NCI-H1436 treated with DMSO at 0.1 percent for 48 hours (cell line): ENCODE measurements around the gene DCC.
"Not testable (repeated sequence)": the region's sequence is repeated elsewhere in the genome, so short reads cannot be mapped to it uniquely, and the experiment has no call there.

Experiments used
- DNase-seq: peaks from one replicate; lab custom pipeline; 2025; lab: John Stamatoyannopoulos, UW

Gene DCC

DNA sequence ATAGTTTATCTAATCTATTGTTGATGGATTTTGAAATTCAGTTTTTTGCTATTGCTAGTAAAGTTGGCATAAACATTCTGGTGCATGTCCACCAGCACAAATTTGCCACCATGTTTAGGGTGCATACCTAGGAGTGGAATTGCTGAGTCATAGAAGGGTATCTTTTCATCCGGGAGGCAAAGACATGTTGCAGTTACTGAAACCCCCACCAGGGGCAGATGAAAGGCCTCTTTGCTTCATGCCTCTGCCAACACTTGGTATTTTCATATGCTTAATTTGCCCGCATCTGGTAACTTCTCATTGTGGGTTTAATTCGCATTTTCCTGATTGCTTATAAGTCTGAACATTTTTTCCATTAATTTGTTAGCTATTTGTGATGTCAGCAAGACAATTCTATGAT is 8.2 kb downstream of the DCC start:
- no peak for DNase-seq

DNA sequence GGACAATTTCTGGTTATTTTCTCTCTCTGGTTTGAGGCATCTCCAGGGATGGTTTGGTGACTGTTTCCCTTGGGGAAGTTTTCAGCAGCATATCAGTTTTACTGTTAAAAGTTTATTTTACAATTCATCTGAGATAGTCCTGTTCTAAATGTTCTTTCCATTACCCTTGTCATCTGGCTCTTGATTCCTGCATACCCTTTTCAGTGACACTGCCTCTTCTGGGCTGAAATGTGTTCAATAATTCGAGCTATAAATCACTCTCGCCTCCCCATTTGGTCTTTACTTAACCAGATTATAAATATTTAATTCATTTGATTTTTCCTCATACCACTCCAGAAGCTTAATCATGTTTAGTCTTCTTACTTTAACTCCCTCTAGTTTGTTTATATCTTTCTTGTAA is 9.5 kb downstream of the DCC start:
- DNase-seq: no peak

DNA sequence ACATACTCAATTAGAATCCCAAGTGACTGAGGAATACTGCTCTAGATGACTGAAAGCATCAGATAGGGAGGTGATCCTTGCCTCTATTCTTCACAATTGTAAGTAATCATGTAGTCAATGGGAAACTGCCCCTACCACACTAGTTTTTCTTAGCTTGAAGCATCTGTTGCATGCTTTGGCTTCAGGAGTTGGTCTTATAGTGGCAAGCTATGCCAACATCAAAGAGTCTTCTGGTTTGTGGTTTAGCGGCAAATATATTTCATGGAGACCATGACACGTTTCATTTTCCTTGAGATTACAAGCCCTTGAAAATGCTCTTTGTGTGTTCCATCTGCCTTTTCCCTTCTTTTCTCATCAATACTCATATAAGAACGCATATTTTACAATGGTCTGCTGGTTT is 12.9 kb downstream of the DCC start:
- DNase-seq: no peak

DNA sequence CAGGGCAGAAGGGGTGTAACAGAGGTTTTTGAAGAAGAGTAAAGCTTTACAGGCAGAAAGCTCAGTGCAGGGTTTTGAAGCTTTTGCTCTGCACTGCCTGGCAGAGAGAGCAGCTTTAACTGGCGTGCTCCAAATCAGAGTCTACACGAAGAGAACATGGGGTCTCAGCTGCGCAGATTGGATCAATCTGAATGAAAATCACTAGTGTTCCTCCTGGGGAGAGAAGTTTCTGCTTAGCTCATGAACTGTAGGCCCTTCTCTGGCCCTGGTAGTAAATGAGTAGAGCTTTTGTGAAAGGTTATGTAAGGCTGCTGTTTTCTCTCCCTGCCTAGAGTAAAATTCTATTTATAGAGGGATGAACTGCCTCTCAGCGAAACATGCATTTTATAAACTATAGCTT is 13.6 kb downstream of the DCC start:
- no peak for DNase-seq

DNA sequence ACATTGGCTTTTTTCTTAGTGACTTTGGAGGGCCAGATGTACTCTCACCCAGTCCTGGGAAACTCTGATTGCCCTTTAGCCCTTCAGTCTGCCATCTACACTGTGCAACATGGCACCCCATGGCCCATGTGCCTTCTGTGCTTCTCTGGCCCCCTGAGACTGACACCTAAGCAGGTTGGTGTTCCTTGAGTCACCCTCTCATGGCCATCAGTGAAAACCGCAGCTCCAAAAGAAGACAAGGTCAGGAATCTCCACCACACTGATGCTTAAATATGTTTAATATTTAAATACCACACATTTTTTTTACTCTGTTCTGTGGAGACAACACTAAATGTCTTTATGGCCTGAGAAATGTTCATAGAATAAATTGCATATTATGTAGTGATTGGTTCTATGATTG is 23.9 kb downstream of the DCC start:
- DNase-seq: no peak

DNA sequence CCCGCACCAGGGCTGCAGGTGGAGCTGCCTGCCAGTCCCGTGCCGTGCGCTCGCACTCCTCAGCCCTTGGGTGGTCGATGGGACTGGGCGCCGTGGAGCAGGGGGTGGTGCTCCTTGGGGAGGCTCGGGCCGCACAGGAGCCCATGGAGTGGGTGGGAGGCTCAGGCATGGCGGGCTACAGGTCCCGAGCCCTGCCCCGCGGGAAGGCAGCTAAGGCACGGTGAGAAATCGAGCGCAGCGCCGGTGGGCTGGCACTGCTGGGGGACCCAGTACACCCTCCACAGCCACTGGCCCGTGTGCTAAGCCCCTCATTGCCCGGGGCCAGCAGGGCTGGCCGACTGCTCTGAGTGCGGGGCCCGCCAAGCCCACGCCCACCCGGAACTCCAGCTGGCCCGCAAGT is 26.9 kb downstream of the DCC start:
- DNase-seq: not testable (repeated sequence)

DNA sequence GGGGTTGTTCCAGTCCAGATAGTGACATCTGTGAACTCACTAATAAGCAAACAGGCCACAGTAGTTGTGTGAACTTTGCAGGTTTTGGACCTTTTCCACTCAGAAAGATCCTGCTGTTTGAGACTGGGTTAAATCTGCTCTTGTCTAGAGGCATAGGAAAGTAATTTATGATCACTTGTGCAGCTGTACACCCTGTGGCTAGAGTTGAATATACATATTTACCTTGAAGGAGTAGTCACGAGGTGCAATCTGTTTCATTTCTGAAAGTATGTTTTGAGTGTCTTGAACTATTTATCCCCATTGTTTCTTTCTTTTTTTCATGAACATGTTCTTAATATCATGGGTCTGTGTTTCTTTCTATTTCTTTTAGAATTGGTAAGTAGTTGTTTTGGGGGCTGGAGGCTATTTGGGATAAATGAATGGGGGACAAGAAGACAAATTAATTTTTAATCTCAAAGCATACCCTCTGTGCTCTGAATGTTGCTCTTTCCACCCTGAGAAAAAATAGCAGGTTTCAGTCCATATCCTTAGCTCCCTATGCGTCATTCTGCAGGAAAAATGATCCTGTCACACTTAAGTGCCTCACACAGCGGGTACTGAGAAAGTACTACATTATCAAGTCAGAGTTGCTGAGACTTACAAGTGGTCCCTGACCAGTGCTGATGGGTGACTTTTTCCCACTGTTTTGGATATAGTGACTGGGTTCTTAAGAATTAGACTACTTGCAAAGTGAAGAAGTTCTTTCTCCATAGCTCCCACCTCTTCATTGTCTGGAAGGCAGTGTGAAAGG is 28.2 kb downstream of the DCC start:
- DNase-seq: no peak

DNA sequence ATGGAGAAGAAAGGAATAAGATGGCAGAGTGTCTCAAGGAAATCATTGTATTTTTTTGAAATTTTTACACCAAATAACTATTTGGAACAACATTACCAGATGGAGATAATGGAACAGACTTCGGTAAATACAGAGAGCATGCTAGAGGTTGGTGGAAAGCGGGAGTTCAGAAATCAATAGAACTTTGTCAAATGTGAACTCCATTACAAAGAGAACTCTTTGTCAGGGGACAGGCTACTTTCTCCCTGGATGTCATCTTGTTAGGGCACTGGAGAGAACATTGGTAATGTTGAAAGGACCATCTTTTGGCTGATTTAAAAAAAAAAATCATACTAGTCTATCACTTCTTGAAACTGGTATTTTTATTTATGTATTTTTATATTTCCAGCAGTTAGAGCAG is 30.8 kb downstream of the DCC start:
- no peak for DNase-seq

DNA sequence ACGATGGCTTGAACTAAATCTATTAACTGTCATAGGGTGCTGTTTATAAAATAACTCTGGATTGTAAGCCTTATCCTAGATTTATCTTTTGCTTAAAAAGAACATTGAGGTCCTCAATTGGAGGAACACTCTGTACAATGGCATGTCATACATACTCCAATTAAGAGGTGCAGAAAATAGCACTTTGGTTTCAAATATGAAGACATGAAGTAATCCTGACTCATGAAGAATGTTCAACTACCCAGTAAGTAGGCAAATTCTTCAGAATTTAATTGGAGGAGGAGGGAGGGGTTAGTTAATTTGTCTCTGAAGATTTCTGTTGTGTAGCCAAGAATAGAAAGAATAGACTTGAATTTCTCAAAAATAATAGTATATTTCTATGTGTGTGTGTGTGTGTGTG is 36.1 kb downstream of the DCC start:
- no peak for DNase-seq

DNA sequence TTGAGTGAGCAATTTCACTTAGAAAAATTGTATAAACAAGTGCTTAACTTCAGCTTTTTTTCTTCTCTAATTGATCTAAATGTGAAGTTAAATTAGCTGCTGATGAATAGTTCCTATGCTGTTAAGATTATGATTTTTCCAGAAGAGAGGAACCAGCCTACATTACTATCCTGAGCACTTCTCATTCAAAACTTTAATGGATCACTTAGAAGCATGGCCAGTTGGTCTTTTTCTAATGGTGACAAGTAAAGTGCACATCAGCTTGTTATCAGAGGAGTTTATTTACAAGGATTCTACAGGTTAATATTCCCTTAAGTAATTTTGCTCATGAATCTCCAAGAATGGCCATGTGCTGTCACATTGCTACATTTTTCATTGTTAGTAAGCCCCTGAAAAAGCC is 37.1 kb downstream of the DCC start:
- DNase-seq: no peak

DNA sequence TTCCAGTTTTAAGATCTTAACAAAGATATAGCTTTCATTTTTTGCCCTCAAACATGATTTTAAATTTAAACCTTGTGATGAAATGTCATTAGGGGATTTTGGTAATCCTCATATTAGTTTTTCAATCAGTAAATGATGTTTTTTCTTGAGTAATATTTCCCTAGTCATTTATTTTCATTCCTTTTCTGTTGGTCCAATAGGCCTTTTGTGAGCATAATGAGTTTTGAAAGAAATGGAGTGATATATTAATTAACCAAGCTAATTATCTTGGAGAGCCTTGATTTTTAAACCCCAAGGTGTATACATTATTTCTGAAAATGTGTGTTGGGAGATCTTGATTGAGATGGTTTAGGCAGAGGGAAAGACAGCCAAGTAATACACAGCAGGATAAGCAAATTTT is 46.3 kb downstream of the DCC start:
- no peak for DNase-seq

DNA sequence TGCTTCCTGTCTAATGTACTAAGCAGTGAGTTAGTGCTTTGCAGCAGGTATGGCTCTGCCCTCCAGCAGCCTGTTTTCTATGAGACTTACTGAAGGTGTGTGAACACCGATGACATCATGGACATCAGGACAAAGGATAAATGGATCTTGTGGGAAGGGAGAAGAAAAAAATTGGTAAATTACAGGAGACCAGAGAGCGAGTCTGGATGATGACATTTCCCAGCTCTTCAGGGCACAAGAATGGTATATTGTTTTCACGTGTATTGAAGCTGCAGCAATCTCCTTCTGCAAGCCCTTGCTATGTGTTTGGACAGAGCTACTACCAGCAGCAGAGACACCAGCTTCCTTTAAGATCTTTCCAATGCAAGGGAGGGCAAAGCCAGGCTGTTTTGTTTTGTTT is 47.2 kb downstream of the DCC start:
- DNase-seq: no peak

DNA sequence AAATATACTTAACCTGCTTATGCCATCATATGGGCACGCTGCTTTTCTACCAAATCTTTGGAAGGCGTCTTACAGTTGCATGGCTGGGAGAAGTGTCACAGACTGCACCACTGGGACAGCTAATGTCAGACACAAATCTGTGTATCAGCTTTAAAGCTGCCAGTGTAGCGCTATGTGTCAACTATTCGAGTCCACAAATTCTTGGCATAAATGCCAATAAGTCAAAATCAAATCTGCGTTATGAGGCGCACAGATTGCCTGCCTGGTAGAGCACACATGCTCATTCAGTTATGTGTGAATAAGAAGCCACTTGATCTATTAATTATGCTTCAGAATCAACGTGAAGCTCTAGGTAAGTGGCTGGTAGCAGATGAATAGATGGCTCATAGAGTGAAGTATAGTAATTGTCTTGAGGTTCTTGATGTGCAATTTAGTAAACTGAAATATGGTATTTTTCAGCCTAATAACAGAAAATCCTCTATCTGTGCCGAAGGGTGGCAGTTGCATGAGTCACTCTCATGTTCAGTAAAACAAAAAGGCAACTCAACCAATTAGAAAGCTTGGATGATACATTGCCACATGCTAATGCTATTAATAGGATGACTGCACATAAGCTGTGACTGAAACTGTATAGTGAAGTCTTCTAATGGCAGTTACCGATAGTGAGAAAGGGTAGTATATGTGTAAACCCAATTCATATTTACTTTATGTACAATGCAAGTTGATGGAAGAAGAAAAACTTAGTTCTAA is 52.0 kb downstream of the DCC start:
- DNase-seq: no peak

DNA sequence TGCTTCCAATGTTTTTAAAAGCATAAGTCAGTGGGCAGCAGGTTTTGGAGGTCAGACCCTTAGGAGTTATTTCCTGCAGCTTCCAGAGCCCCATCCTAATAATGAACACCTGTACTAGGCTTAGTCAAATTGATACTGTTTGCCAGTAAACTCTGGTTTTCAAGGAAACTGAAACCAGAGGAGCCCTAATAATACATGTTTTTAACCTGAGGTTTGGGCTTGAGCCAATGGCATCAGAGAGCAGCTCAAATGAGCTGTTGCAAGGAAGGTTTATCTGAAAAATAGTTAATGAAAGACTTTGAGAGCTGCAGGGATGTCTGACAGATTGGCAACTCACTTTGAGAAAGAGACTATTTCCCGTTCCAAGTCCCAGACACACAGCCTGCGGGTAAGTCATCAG is 54.6 kb downstream of the DCC start:
- no peak for DNase-seq

DNA sequence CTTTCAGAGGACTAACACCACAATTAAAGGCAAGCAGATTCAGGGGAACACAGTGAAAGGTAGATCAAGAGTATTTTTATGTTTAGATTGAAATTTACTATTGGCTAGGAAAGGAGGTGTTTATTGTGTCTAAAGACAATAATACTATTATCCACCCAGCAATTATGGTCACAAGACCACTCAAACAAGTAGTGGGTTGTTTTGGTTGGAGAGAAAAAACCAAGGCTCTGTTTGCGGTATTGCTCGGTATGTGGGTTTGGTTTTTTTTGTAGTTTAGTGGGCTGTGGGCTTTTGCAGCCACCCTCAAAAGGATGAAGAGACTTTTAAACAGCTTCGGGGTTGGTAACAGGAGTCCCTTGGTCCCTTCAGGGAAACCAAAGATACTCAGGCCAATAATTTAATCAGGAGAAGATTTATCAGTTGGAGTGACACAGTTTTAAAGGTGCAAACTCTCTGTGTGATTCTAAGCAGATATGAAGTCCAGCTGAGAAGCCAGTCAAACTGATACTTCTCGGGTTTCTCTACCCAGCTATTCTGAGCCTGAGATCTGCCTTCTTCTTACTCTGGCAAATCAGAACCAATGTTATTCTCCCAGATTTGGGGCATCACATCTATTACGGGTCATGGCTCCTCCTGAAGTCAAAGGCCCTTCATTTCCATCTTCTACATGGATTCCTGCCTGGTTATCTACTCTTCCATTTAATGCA is 55.3 kb downstream of the DCC start:
- DNase-seq: no peak

DNA sequence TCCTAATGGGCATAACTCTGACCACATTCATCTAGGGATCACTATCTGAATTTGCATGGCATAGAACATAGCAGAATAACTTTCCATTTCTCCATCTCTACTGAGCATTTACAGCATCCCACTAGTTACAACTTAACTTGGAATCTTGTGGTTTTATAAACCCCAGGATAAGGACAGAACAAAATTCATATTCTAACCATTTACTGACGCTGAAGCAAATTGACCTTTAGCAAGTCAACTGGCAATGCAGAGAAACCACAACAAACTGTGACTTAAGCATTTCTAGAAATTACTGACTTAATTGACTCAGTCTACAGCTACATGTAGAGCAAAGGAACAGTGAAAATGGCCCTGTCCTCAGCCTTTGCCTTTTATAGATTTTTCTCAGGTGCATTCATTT is 61.2 kb downstream of the DCC start:
- no peak for DNase-seq

DNA sequence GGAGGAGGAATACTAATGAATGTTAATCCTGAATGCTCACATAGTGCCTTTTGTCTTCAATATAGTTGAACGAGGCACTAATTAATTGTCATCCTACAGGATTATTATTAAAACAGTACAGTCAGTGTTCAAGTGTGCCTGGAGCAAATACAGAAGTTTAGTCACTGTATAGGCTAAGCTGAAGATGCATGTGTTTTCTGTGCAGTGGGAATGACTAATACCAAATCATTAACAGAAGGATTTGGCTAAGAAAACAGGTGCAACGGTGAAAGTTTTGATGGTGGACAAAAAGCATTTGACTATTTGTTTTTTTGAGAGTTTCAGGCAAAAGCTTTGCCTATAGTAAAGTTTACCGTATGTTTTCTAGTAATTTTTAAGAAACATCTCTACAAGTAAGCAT is 62.8 kb downstream of the DCC start:
- no peak for DNase-seq

DNA sequence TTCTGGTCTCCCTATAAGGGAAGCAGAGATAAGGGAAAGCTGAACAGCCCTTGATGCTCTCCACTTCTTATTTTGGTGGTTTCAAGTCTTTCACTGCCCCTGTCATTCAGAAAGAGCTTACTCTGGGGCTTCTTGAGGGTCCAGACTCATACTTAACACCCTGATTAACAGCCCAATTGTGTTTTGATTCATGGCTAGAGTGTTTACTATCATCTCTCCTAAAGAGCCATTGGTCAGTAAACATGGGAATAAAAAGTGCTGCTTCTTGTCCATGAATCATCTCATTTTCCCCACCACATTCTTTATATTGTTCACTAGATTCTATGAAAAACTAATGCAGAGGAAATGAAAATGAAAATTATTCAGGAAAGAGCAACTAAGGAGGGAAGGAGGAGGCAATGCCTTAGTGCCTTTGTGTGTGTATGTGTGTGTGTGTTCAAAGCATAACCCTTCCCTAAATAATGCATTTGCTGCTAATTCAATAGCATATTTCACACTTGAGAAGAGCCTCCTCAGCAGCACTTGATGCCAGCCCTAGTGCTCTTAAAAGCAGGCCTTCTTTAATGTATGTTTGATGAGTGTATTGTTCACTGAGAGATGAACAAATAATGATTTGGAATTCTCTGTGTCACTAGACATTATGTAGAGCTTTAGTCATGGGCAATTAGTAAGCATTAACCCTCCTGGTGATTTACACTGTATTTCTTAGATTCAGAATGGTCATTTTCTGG is 63.5 kb downstream of the DCC start:
- no peak for DNase-seq

DNA sequence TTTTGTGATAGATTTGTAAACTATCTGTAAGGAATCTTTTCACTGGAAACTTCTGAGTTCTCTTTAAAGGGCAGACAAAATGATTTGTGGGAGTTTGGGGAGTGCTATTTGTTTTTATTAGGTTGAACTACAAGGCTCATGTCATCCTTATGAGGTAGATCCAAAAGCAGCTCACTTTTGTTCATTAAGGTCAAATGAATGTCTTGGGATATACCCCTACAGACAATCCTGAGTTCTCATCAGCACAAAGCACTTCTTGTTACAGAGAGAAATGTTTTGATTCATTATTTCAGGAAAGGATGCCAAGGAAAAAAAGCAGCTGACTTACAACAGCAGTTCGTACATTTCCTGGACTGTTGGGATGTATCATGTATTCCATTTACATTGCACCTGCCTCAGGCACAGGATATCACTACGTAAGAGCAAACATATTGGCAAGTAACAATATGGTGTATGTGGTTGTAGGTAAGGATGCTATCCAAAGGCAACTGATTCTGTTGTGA is 68.9 kb downstream of the DCC start:
- no peak for DNase-seq

DNA sequence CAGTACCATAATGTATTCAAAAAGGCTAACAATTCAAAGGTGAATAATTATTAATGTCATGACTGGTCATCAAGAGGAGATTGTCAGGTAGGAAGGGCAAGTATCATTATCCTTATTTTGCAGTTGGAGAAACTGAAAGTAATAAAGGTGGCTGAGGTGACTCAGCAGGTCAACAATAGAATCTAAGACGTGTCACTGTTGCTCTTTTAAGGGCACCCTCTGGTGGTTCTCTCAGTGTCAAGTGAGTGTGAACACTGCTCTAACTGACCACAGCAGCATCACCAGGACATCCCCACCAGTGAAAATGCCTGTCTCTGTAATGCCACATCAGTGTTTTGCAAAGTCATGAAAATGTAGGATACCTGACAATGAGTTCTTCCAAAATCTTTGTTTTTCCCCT is 69.7 kb downstream of the DCC start:
- DNase-seq: no peak

DNA sequence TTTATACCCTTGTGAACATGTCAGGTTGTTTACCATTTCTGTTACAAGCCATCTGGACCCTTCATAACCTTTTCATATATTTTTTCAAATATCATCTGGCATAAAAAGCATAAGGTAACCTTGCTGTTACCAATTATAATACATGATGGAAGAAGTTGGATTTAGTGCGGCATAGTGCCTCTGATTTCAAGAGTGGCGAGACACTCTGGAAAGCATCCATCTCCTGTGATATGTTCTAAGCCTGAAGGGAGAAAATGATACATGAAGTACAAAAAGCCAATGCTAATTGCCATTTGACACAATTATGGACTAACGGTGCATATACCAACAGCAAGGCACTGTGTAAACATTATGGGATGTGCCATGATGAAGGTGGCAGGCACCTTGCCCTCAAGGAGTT is 75.1 kb downstream of the DCC start:
- no peak for DNase-seq

DNA sequence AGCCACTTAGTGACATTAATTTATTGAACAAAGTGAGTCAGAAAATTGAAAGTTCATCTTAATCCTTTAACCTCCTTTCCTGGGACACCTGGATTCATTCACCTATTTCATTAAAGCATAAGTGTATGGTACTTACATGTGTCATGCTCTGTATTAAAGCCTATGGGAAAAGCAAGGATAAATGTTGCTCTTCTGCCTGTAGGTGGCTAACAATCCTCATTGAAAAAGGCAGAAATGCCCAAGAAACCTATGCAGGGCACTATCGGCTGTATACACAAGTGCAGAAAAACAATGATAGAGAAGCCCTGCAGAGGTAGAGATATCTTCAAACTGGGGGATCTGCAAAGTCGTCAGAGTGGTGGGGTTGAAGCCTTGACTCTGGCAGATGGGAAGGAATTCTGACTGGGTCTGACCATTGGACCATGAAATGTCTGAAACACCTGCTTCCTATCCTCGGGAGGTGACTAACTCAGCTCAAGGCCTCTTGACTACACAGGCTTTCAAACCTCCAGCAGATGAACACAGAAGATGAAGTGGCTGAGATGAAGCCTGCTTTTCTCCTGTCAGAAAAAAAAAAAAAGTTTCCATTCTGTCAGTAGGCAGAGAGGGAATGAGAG is 83.1 kb downstream of the DCC start:
- DNase-seq: no peak
